HepG2 (cell line): ENCODE data around the gene ZFAND2B. TPM values are rescaled to one million over a fixed set of nuclear protein-coding genes. Genes with fewer than 3 reads are reported as not detected.

Source experiments
- GTF2F1 ChIP-seq: fragments of 150-350 bp; IDR thresholded peaks from 2 replicates; pipeline ENCODE4 v1.6.1; 2014; ENCODE audit warnings: low read length
- GTF3A ChIP-seq: sonication (generic); formaldehyde crosslinking; conservative IDR thresholded peaks from 2 replicates; pipeline ENCODE4 v1.4.0; 2020; ENCODE audit warnings: mild to moderate bottlenecking, missing genetic modification reagents
- IKZF1 ChIP-seq: fragments of 450-650 bp; IDR thresholded peaks from 2 replicates; pipeline ENCODE4 v1.7.1; 2016
- JUND ChIP-seq: sonication (generic); formaldehyde crosslinking; IDR thresholded peaks from 2 replicates; pipeline ENCODE4 v1.8.0; 2022; ENCODE audit warnings: mild to moderate bottlenecking, missing genetic modification reagents
- KDM3A ChIP-seq: IDR thresholded peaks from 2 replicates; pipeline ENCODE4 v1.6.1; 2018; ENCODE audit warnings: low read depth, missing compliant biosample characterization
- MTA1 ChIP-seq: sonication (generic); formaldehyde crosslinking; IDR thresholded peaks from 2 replicates; pipeline ENCODE4 v1.4.0; 2020; ENCODE audit warnings: missing genetic modification reagents, mild to moderate bottlenecking, borderline replicate concordance
- MXI1 ChIP-seq: IDR thresholded peaks from 3 replicates; pipeline ENCODE4 v1.6.1; 2012; ENCODE audit warnings: low read depth, low read length, inconsistent platforms, borderline replicate concordance
- MYC ChIP-seq: sonication (generic); formaldehyde crosslinking; IDR thresholded peaks from 2 replicates; pipeline ENCODE4 v1.9.0; 2021; ENCODE audit warnings: missing genetic modification reagents, borderline replicate concordance
- NFIC ChIP-seq: IDR thresholded peaks from 2 replicates; pipeline ENCODE4 v1.6.1; 2012; ENCODE audit warnings: mild to moderate bottlenecking, low read length, inconsistent platforms
- SRSF9 ChIP-seq: fragments of 200-400 bp; formaldehyde crosslinking; IDR thresholded peaks from 2 replicates; pipeline ENCODE4 v1.6.1; 2018; ENCODE audit warnings: borderline replicate concordance, mild to moderate bottlenecking, low read depth, low read length; ENCODE audit not compliant: insufficient read depth, poor library complexity, severe bottlenecking
- TCF7L2 ChIP-seq: IDR thresholded peaks from 2 replicates; pipeline ENCODE4 v1.6.1; 2011; ENCODE audit warnings: mild to moderate bottlenecking, low read depth, low read length, moderate library complexity
- TMF1 ChIP-seq: sonication (generic); formaldehyde crosslinking; IDR thresholded peaks from 2 replicates; pipeline ENCODE4 v1.8.1; 2022; ENCODE audit warnings: low read depth, missing genetic modification reagents
- ZBTB8A ChIP-seq: sonication (generic); formaldehyde crosslinking; IDR thresholded peaks from 2 replicates; pipeline ENCODE4 v1.4.0; 2020; ENCODE audit warnings: mild to moderate bottlenecking, low read depth, missing genetic modification reagents, borderline replicate concordance
- ZFP36L2 ChIP-seq: sonication (generic); formaldehyde crosslinking; IDR thresholded peaks from 2 replicates; pipeline ENCODE4 v1.4.0; 2020; ENCODE audit warnings: missing genetic modification reagents
- ZNF180 ChIP-seq: sonication (generic); formaldehyde crosslinking; IDR thresholded peaks from 2 replicates; pipeline ENCODE4 v1.4.0; 2020; ENCODE audit warnings: low read depth, missing genetic modification reagents, borderline replicate concordance
- ZNF564 ChIP-seq: sonication (generic); formaldehyde crosslinking; IDR thresholded peaks from 2 replicates; pipeline ENCODE4 v1.8.1; 2023; ENCODE audit warnings: mild to moderate bottlenecking, missing genetic modification reagents
- polyA plus RNA-seq, 8 experiments: library from polyadenylated mRNA; depleted of rRNA in 3 of 8; stranded (reverse) in 7 of 8; unstranded in 1 of 8; fragments of >200 nt; fragmentation: Illumina TruSeq in 4 of 8; extraction: Trizol in 4 of 8; gene quantifications; 2 replicates each; pipeline versions ENCODE4 v1.2.1 to v1.2.3, GENCODE V29; 2011 to 2016; ENCODE audit warnings: low read depth in 4 of 8, missing spikeins in 1 of 8, mixed read lengths in 1 of 8; ENCODE audit not compliant: insufficient read depth in 1 of 8
- total RNA-seq, 5 experiments: library from RNA; depleted of rRNA; stranded (reverse); fragments of >200 nt; fragmentation: Illumina TruSeq; extraction: Trizol; gene quantifications; 2 replicates each; pipeline ENCODE4 v1.2.3, GENCODE V29; 2016; ENCODE audit warnings: low read depth in 1 of 5
- TF ChIP-seq, protein P1 (sequence below): IDR thresholded peaks from 2 replicates; pipeline ENCODE4 v1.6.1; 2016
- TF ChIP-seq, protein P2 (sequence below): sonication (generic); formaldehyde crosslinking; IDR thresholded peaks from 2 replicates; pipeline ENCODE4 v1.5.1; 2020; ENCODE audit warnings: mild to moderate bottlenecking, missing genetic modification reagents
- TF ChIP-seq, protein P3 (sequence below): sonication (generic); formaldehyde crosslinking; IDR thresholded peaks from 2 replicates; pipeline ENCODE4 v1.5.0; 2020; ENCODE audit warnings: mild to moderate bottlenecking, missing genetic modification reagents
- TF ChIP-seq, protein P4 (sequence below): sonication (generic); formaldehyde crosslinking; IDR thresholded peaks from 2 replicates; pipeline ENCODE4 v1.8.0; 2022; ENCODE audit warnings: mild to moderate bottlenecking, missing genetic modification reagents

ZFAND2B gene
- total and polyA plus RNA-seq, 2 of the 13 experiments (the other 11 are each of a cell fraction or from before 2014, with no cell fraction given), result 53.3 to 115 TPM

DNA sequence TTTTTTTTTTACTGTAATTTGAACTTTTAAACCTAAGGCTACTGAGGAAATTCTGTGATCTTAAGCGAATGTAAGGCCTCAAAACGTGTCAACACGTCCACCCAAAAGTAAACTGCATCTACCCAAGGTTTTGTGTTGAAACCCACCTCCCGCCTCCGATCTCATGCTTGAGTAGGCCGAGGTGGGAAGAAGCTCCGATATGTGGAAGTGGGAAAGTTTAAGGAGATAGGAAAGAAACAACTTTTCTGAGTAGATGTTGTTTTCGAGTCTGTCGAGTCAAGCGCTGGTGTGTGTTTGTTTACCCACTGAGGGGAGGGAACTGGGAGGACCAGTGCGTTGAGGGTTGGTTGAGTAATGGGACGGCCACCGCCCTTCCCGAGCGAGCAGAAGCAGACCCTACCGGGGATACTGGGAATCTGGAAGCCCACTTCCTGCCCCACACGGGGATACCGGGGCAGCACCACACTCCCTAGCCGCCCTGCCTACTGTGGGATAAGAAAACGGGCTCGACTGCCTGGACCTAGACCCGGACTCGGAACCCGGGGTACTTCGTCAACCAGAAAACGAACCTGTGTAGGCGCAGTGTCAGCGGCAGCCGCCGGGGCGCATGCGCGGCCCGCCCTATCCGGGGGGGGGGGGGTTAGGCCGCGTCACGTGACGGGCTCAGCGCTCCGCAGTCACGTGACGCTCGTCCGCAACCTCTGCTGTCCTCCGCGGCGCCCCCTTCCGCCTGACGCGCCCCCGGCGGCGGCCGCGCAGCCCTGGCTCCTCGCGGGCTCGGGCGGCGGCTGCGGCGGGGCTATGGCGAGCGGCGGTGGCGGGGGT, 28.8 kb upstream of the ZFAND2B start, which contains the start of gene RETREG2 (continued):
- TF ChIP-seq, protein P1, sequence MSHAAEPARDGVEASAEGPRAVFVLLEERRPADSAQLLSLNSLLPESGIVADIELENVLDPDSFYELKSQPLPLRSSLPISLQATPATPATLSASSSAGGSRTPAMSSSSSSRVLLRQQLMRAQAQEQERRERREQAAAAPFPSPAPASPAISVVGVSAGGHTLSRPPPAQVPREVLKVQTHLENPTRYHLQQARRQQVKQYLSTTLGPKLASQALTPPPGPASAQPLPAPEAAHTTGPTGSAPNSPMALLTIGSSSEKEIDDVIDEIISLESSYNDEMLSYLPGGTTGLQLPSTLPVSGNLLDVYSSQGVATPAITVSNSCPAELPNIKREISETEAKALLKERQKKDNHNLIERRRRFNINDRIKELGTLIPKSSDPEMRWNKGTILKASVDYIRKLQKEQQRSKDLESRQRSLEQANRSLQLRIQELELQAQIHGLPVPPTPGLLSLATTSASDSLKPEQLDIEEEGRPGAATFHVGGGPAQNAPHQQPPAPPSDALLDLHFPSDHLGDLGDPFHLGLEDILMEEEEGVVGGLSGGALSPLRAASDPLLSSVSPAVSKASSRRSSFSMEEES (CRISPR knock-in tag), result peak; percentile 84
- peak; percentile 96 for TF ChIP-seq GTF2F1
- peak; percentile 67; the same call in 1 of the 2 replicates for TF ChIP-seq MTA1 (CRISPR knock-in tag)
- no peak for TF ChIP-seq KDM3A (CRISPR knock-in tag)
- TF ChIP-seq GTF3A (CRISPR knock-in tag), result peak; percentile 95; the same call in 1 of the 2 replicates
- no peak for TF ChIP-seq ZNF180 (CRISPR knock-in tag)
- TF ChIP-seq, protein P2, sequence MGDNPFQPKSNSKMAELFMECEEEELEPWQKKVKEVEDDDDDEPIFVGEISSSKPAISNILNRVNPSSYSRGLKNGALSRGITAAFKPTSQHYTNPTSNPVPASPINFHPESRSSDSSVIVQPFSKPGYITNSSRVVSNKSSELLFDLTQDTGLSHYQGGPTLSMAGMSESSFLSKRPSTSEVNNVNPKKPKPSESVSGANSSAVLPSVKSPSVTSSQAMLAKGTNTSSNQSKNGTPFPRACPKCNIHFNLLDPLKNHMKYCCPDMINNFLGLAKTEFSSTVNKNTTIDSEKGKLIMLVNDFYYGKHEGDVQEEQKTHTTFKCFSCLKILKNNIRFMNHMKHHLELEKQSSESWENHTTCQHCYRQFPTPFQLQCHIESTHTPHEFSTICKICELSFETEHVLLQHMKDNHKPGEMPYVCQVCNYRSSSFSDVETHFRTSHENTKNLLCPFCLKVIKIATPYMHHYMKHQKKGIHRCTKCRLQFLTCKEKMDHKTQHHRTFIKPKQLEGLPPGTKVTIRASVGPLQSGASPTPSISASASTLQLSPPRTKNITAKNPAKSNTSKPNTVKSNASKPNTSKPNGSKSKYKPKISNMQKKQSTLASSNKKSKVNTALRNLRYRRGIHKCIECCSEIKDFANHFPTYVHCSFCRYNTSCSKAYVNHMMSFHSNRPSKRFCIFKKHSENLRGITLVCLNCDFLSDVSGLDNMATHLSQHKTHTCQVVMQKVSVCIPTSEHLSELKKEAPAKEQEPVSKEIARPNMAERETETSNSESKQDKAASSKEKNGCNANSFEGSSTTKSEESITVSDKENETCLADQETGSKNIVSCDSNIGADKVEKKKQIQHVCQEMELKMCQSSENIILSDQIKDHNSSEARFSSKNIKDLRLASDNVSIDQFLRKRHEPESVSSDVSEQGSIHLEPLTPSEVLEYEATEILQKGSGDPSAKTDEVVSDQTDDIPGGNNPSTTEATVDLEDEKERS (CRISPR knock-in tag), result no peak; the same call in 1 of the 2 replicates
- TF ChIP-seq, protein P3, sequence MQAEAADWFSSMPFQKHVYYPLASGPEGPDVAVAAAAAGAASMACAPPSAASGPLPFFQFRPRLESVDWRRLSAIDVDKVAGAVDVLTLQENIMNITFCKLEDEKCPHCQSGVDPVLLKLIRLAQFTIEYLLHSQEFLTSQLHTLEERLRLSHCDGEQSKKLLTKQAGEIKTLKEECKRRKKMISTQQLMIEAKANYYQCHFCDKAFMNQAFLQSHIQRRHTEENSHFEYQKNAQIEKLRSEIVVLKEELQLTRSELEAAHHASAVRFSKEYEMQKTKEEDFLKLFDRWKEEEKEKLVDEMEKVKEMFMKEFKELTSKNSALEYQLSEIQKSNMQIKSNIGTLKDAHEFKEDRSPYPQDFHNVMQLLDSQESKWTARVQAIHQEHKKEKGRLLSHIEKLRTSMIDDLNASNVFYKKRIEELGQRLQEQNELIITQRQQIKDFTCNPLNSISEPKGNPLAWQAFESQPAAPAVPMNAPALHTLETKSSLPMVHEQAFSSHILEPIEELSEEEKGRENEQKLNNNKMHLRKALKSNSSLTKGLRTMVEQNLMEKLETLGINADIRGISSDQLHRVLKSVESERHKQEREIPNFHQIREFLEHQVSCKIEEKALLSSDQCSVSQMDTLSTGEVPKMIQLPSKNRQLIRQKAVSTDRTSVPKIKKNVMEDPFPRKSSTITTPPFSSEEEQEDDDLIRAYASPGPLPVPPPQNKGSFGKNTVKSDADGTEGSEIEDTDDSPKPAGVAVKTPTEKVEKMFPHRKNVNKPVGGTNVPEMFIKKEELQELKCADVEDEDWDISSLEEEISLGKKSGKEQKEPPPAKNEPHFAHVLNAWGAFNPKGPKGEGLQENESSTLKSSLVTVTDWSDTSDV (CRISPR knock-in tag), result 0 out of 2 replicates have a peak, but pooled peaks have one; percentile 91
- TF ChIP-seq TMF1 (CRISPR knock-in tag), result peak; percentile 59
- no peak for TF ChIP-seq ZBTB8A (CRISPR knock-in tag)
- no peak for TF ChIP-seq TCF7L2
- TF ChIP-seq, protein P4, sequence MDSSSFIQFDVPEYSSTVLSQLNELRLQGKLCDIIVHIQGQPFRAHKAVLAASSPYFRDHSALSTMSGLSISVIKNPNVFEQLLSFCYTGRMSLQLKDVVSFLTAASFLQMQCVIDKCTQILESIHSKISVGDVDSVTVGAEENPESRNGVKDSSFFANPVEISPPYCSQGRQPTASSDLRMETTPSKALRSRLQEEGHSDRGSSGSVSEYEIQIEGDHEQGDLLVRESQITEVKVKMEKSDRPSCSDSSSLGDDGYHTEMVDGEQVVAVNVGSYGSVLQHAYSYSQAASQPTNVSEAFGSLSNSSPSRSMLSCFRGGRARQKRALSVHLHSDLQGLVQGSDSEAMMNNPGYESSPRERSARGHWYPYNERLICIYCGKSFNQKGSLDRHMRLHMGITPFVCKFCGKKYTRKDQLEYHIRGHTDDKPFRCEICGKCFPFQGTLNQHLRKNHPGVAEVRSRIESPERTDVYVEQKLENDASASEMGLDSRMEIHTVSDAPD, result no peak
- no peak for TF ChIP-seq ZFP36L2 (CRISPR knock-in tag)
- TF ChIP-seq ZNF564, result no peak; the same call in none of the 2 replicates
- TF ChIP-seq JUND (CRISPR knock-in tag), result no peak
- TF ChIP-seq MXI1, result no peak; the same call in 1 of the 3 replicates
- TF ChIP-seq IKZF1, result no peak
- TF ChIP-seq NFIC, result peak; percentile 53; the same call in 1 of the 2 replicates
- no peak for TF ChIP-seq SRSF9
- peak; percentile 70 for TF ChIP-seq MYC (CRISPR knock-in tag)
